Transverse colon (tissue), 4 donors: ENCODE results near the gene SULT1B1. TPM values are rescaled to one million over a fixed set of nuclear protein-coding genes. Genes with fewer than 3 reads are reported as not detected.

Source experiments
- DNase-seq: peaks from one replicate; pipeline ENCODE4 v3.0.0-alpha.2; 2019
- H3K27ac ChIP-seq, 4 donors: fragments of 200-600 bp; sonication (generic); 2 replicates each; pipeline ENCODE4 v1.5.1; 2016 to 2018; ENCODE audit warnings: inconsistent platforms in 4 of 4
- H3K27me3 ChIP-seq: fragments of 200-600 bp; sonication (generic); 2 replicates; pipeline ENCODE4 v1.5.1; 2017; ENCODE audit warnings: inconsistent platforms
- H3K36me3 ChIP-seq, 4 donors: fragments of 200-600 bp; sonication (generic); 2 replicates each; pipeline ENCODE4 v1.5.1; 2017 to 2019; ENCODE audit warnings: inconsistent platforms in 4 of 4
- H3K4me1 ChIP-seq, 4 donors: fragments of 200-600 bp; sonication (generic); 2 replicates each; pipeline ENCODE4 v1.5.1; 2017 to 2020; ENCODE audit warnings: inconsistent platforms in 4 of 4
- H3K4me3 ChIP-seq, 4 donors: fragments of 200-600 bp; sonication (generic); 1 replicate in 1 of 4; 2 replicates in 3 of 4; pipeline versions ENCODE4 v1.5.1 to v1.6.1; 2017 to 2019; ENCODE audit warnings: inconsistent platforms in 4 of 4
- H3K9me3 ChIP-seq, 2 donors: fragments of 200-600 bp; sonication (generic); 2 replicates each; pipeline ENCODE4 v1.5.1; 2017 to 2019; ENCODE audit warnings: inconsistent platforms in 2 of 2
- CTCF ChIP-seq, 5 experiments: fragments of 200-600 bp in 3 of 5; fragments of 450-650 bp in 2 of 5; sonication (generic) in 3 of 5; IDR thresholded peaks; 1 replicate in 2 of 5; 2 replicates in 3 of 5; pipeline ENCODE4 v1.5.1; 2016 to 2017; ENCODE audit warnings: antibody characterized with exemption in 5 of 5, inconsistent platforms in 3 of 5, mild to moderate bottlenecking in 2 of 5, moderate library complexity in 1 of 5
- EP300 ChIP-seq: sonication (generic); formaldehyde crosslinking; IDR thresholded peaks from one replicate; pipeline ENCODE4 v1.6.1; 2017; ENCODE audit warnings: antibody characterized with exemption, low read depth
- POLR2A ChIP-seq: fragments of 450-650 bp; IDR thresholded peaks from one replicate; pipeline ENCODE4 v1.6.1; 2016; ENCODE audit warnings: antibody characterized with exemption, mild to moderate bottlenecking, moderate library complexity
- POLR2AphosphoS5 ChIP-seq, 3 donors: sonication (generic); formaldehyde crosslinking; IDR thresholded peaks; one replicate each; pipeline ENCODE4 v1.6.1; 2016; ENCODE audit warnings: antibody characterized with exemption in 3 of 3
- WGBS, 2 donors: methylation state at CpG; one replicate each; pipeline ENCODE4 v1.1.5; 2018; ENCODE audit warnings: low coverage in 1 of 2; 5-methylcytosine and 5-hydroxymethylcytosine counted together
- in situ Hi-C, 4 donors: fragments of 200-750 bp; cut with MboI; loops; one replicate each; pipeline versions ENCODE4 v1.15.0 to v1.15.1; 2017; ENCODE audit warnings: low sequenced_read_pairs in 3 of 4, low pct_ligation_motif_present in 1 of 4, low pct_unique_long_range_greater_than_20kb in 1 of 4
- intact Hi-C: fragments of 100-400 bp; cut with DNase I; formaldehyde crosslinking; loops from one replicate; pipeline ENCODE4 v1.15.1; 2023; ENCODE audit warnings: low total_unique reads
- total RNA-seq, 4 donors: library from RNA; depleted of rRNA; stranded (reverse); fragments of >200 nt; gene quantifications; one replicate each; pipeline ENCODE4 v1.1.0, GENCODE V29; 2016

The SULT1B1 gene
- total RNA-seq, 4 donors from 2014 or later, result 105 to 212 (median 147) TPM

- 36% methylated on average over 1 of the region's 1 CpG; no CpG with 5 or more reads in 1 of the 2 donors for WGBS, 2 donors
These were observed 21.5 kb downstream of the SULT1B1 start for GRCh38 chr4:69738872-69739271.

GRCh38 chr4:69735119-69735518 lies 25.3 kb downstream of the SULT1B1 start:
- in situ Hi-C loops, result no loop called here
- H3K4me1 ChIP-seq, result no peaks in the 10 kb centered on the region
- WGBS, 2 donors, result 60 to 79% methylated on average over 1 to 4 of the region's 4 CpGs
- H3K36me3 ChIP-seq, result no peaks in the 10 kb centered on the region
- H3K27ac ChIP-seq, result no peak overlapping the region
- no peak for TF ChIP-seq EP300
- no peak for TF ChIP-seq POLR2AphosphoS5 (IDR thresholded peaks at IDR 0.05)
- TF ChIP-seq POLR2A, result no peak
- TF ChIP-seq CTCF (IDR thresholded peaks at IDR 0.05), result no peak
- intact Hi-C loops, result no loop called here
- H3K27me3 ChIP-seq, result no peaks in the 10 kb centered on the region
- no peak for DNase-seq
- H3K4me3 ChIP-seq, result no peak overlapping the region
- no peaks in the 10 kb centered on the region for H3K9me3 ChIP-seq

More at GRCh38 chr4:69738872-69739271, 21.5 kb downstream of the SULT1B1 start:
- no peak overlapping the region for H3K4me3 ChIP-seq
- no peak for TF ChIP-seq CTCF (IDR thresholded peaks at IDR 0.05)
- TF ChIP-seq POLR2A, result no peak
- TF ChIP-seq POLR2AphosphoS5 (IDR thresholded peaks at IDR 0.05), result no peak
- no peak for TF ChIP-seq EP300
- no peak overlapping the region for H3K27ac ChIP-seq
- H3K4me1 ChIP-seq, result no peaks in the 10 kb centered on the region
- no peaks in the 10 kb centered on the region for H3K27me3 ChIP-seq
- intact Hi-C loops, result no loop called here
- no peaks in the 10 kb centered on the region for H3K9me3 ChIP-seq
- no peak for DNase-seq
- no peaks in the 10 kb centered on the region for H3K36me3 ChIP-seq
- in situ Hi-C loops, result no loop called here

GRCh38 chr4:69731847-69732246 lies 28.6 kb downstream of the SULT1B1 start:
- 54 to 57% methylated on average over 1 of the region's 1 CpG for WGBS, 2 donors
- Histone ChIP-seq H3K36me3 (no peaks in the 10 kb centered on the region), H3K4me3 (no peak overlapping the region), H3K27ac (no peak overlapping the region), H3K27me3 (no peaks in the 10 kb centered on the region), H3K9me3 (no peaks in the 10 kb centered on the region), H3K4me1 (no peaks in the 10 kb centered on the region)
- no peak for DNase-seq
- in situ Hi-C loops (no loop called here), intact Hi-C loops (no loop called here)
- TF ChIP-seq POLR2AphosphoS5 (IDR thresholded peaks at IDR 0.05) (no peak), POLR2A (no peak), CTCF (IDR thresholded peaks at IDR 0.05) (no peak), EP300 (no peak)

- 58 to 80% methylated on average over 1 of the region's 1 CpG for WGBS, 2 donors
- Histone ChIP-seq H3K9me3 (no peaks in the 10 kb centered on the region), H3K27me3 (no peaks in the 10 kb centered on the region), H3K4me1 (no peaks in the 10 kb centered on the region), H3K27ac (no peak overlapping the region), H3K36me3 (no peaks in the 10 kb centered on the region), H3K4me3 (no peak overlapping the region)
- TF ChIP-seq POLR2A (no peak), POLR2AphosphoS5 (IDR thresholded peaks at IDR 0.05) (no peak), EP300 (no peak), CTCF (IDR thresholded peaks at IDR 0.05) (no peak)
- intact Hi-C loops, result no loop called here
- DNase-seq, result no peak
- in situ Hi-C loops, result no loop called here
These were observed 29.2 kb downstream of the SULT1B1 start for GRCh38 chr4:69731241-69731640.
